Stimulated activated CD4-positive, alpha-beta T cell treated with anti-CD3 and anti-CD28 coated beads, Interleukin-1b, Interleukin-23, amount 100 ng/mL, for 4 hours (primary cell): ENCODE data around the gene SEPTIN8.
"Not testable (repeated sequence)": the region's sequence is repeated elsewhere in the genome, so short reads cannot be mapped to it uniquely, and the experiment has no call there.

Source experiments
- DNase-seq, 2 donors: peaks; one replicate each; pipeline ENCODE4 v3.0.0-alpha.2; 2020; ENCODE audit warnings: low read depth in 2 of 2

Gene SEPTIN8

DNA sequence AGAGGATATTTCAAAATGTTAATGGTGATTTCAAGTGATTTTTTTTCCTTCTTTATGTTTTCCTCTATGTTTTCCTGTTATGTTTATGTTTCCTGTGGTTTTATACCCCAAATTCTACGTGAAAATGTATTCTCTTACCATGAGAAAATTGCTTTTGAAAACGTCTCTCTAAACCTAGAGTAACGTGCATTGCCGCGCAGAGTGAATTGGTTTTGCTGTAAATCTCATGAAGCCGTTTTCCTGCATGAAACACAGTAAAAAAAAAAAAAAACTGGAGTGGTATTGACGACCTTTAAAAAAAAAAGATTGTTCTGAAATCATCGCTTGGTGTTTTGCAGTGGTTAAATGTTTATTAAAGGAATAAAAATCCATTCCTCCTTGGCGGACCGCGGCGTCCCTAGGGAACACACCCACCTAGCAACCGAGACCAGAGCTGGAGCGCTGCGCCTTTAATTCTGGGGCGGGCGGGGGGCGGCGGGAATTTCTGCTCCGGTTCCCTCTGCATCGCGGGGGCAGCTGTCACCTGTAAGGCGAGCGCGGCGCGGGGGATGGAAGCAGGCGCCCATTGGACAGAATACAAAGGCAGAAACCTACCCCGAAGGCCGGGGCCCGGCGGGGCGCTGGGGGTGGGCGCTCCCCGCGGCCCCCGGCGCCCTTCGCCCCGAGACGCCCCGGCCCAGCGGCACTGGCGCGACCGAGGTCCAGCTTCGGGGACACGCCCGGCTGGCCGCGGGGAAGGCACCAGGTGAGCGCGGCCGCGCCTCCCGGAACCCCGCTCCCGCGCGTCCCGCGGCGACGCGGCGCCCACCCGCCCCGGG, 36.0 kb upstream of the SEPTIN8 start, which contains the start of gene SOWAHA:
Gene SOWAHA (plus strand): TSS at position 522 of the 818 bp plus-strand sequence. CDS start 320 bp downstream, outside the sequence.
- peak in 1 of 2 donors; percentile 25 for DNase-seq

DNA sequence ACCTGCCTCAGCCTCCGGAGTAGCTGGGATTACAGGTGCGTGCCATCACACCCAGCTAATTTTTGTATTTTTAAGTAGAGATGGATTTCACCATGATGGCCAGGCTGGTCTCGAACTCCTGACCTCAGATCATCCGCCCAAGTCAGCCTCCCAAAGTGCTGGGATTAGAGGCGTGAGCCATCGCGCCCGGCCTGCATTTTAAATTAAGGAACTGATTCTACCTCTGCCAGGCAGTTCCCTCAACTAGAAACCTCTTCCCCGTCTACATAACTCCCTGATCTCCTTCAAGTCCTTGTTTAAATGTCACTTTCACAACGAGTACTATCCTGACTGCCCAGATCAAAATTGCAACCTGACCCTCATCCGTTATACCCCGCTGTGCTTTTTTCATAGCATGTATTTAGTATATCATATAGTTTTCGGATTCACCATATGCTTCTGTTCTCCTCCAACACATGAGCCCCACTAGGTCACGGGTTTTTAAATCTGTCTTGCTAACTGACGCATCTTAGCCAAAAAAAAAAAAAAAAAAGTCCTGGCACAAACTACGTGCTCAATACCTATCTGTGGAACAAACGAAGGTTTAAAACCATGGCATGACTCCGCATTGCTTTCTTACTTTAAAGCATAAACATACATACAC, 35.2 kb upstream of the SEPTIN8 start:
- no peak for DNase-seq

DNA sequence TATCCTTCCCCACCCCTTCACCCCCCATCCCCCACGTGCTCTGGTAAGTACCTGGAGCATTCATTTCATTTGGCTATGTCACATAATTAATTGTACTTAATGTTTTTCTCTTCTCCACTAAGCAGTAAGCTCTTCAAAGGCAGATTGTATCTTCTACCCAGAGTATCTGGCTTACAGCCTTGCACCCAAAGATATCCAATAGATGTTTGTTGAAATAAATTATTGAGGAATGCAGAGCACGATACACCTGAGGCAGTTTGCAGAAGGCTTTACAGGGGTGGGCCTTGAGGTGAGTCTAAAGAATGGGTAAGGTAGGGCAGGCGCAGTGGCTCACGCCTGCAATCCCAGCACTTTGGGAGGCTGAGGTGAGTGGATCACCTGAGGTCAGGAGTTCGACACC, 33.6 kb upstream of the SEPTIN8 start:
- DNase-seq: no peak

DNA sequence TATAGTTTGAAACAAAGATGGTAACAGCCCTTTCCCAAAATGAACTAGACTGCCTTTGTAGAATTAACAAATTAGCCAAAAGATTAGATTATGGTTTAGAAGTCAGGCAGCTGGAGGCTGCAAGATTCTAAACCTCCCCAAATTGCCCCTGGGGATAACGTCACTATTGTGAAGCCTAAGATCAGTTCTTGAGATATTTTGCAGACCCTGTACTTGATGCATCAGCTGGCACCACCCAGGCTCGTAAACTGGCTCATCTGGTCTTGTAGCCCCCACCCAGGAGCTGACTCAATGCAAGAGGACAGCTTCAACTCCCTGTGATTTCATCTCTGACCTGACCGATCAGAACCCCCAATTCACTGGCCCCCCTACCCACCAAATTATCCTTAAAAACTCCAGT, 31.8 kb upstream of the SEPTIN8 start:
- no peak for DNase-seq

DNA sequence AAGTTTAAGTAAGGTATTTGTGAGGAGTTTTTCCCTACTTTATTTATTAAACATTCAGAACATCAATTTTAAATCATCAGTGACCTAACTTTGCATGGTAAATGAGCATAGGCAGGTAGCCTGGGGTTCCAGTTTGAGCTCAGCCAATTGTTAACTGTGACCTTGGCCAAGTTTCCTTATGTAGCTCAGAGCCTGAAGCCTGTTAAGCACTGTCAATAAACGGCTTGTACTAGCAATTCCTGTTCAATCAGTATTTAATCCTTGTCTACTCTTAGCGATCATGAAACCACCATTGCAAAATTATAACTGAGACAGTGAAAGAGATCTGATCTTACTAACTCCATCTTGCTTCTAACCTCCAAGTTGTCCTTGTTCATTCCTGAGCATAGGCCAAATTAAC, 31.4 kb upstream of the SEPTIN8 start:
- no peak for DNase-seq

DNA sequence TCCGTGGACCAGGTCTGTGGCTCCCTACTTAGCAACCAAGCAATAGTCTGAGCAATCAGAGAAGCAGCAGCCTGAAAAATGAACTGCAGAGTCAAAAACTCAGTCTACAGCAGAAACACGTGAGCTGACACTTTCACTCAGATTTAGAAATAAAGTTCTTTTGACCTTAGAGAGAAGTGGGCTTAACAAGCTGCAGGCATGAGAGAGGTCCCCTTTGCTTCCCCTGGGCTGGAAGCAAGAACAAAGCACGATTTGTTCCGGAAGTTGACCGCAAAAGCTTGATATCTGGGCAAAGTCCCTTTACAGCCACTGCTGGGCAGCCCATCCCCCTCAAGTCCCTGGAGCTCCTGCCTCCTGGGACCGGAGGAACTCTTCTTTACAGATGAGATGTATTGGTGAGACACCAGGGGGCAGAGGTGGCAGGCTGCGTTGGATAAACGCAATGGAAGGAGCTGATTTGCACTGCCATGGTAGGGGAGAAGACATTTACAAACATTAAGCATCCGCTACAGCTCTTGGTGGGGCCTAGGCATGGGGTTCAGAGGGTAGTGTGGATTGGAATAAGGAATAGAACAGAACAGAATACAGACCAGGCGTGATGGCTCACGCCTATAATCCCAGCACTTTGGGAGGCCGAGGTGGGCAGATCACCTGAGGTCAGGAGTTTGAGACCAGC, 30.3 kb upstream of the SEPTIN8 start:
- DNase-seq: no peak

DNA sequence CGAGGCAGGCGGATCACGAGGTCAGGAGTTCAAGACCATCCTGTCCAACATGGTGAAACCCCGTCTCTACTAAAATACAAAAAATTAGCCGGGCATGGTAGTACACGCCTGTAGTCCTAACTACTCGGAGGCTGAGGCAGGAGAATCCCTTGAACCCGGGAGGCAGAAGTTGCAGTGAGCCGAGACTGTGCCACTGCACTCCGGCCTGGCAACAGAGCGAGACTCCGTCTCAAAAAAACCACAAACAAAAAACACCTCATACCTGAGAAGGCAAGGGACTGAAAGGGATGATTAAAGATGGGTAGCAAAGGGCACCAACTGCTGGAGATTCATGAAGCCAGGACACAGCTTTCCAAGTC, 29.7 kb upstream of the SEPTIN8 start:
- DNase-seq: not testable (repeated sequence)

DNA sequence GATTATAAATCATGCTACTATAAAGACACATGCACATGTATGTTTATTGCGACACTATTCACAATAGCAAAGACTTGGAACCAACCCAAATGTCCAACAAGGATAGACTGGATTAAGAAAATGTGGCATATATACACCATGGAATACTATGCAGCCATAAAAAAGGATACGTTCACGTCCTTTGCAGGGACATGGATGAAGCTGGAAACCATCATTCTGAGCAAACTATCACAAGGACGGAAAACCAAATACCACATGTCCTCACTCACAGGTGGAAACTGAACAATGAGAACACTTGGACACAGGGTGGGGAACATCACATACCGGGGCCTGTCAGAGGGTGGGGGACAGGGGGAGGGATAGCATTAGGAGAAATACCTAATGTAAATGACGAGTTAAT, 28.8 kb upstream of the SEPTIN8 start:
- DNase-seq: not testable (repeated sequence)

DNA sequence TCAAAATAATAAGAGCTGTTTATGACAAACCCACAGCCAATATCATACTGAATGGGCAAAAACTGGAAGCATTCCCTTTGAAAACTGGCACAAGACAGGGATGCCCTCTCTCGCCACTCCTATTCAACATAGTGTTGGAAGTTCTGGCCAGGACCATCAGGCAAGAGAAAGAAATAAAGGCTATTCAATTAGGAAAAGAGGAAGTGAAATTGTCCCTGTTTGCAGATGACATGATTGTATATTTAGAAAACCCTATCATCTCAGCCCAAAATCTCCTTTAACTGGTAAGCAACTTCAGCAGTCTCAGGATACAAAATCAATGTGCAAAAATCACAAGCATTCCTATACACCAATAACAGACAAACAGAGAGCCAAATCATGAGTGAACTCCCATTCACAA, 27.2 kb upstream of the SEPTIN8 start:
- DNase-seq: not testable (repeated sequence)

DNA sequence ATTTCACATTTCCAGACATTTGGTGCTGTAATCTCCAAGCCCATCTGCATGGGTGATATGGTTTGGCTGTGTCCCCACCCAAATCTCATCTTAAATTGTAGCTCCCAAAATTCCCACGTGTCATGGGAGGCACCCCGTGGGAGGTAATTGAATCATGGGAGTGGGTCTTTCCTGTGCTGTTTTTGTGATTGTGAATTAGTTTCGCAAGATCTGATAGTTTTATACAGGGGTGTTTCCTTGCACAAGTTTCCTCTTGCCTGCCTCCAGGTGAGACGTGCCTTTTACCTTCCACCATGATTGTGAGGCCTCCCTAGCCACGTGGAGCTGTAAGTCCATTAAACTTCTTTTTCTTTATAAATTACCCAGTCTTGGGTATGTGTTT, 25.6 kb upstream of the SEPTIN8 start:
- DNase-seq: not testable (repeated sequence)

DNA sequence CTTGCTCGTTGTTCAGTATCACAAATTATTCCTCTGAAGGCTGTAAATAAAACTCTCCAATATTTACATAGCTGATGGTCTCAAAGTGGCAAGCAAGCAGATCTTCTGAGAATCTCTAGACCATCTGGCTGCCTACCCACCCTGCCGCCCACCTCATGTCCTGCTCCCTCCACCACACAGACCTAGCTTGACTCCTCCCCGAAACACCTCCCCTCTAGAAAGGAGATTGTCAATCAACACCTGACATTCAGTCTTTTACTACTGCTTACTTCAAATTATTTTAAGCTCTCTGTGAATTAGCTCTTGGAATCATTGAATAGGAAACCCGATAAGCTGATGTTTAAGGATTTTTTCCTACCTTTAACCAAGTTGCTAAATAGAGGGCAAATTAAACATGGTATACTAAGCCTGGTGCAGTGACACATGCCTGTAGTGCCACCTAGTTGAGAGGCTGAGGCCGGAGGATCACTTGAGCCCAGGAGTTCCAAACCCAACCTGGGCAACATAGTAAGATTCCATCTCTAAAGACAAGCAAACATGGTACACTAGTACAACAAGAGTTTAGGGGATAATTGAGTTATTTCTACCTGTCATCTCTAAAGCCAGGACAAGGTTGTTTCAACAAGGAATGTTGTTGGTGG, 25.1 kb upstream of the SEPTIN8 start:
- DNase-seq: no peak

DNA sequence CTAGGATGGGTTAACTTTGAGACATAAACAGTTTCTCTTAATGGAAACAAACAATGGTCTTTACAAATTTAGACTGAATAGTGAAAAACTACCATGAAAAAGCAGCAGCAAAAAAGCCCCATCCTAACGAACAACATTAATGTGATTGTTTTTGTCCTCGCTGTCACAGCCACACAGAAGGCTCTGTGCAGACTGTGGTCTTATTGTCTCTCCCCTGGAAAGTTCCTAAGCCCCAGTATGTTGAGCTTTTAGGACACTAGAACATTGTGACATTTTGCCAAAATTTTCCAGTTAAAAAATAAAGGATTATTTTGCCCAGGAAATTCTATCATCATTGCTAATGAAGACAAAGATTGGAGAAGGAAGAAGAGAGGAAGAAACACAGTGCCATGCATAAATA, 23.5 kb upstream of the SEPTIN8 start:
- DNase-seq: no peak

DNA sequence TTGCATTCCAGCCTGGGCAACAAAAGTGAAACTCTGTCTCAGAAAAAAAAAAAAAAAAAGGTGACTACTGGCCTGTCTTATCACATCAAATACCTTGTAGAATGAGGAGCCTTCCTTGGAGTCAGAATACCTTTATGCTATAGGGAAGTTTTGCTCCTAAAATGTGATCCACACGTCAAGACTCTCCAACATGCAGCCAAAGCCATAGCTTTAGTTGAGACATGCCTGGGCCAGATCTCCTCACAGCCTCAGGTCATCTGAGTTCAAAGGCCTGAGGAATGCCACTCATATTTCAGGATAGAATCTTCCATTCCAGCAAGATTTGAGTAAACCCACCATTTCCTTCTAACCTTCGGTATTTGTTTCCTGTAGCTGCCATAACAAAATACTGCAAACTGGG, 22.4 kb upstream of the SEPTIN8 start:
- DNase-seq: no peak

DNA sequence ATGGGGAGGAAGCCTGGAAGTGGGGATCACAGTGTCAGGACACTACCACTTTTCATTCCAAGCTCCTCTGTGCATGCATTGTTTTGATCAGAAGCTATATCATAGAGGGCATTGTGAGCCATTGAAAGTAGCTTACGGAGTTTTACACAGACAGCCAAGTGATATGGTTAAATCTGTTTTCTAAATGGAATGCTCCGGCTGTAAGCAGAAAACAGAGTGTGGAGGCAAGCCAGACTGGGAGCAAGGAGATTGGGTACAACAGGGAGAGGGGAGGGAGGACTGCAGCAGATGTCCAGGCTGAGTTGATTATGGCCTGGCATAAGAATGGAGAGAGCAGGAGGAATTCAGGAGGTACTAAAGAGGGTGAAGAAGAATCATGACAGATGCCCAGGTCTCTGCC, 20.6 kb upstream of the SEPTIN8 start:
- DNase-seq: no peak

DNA sequence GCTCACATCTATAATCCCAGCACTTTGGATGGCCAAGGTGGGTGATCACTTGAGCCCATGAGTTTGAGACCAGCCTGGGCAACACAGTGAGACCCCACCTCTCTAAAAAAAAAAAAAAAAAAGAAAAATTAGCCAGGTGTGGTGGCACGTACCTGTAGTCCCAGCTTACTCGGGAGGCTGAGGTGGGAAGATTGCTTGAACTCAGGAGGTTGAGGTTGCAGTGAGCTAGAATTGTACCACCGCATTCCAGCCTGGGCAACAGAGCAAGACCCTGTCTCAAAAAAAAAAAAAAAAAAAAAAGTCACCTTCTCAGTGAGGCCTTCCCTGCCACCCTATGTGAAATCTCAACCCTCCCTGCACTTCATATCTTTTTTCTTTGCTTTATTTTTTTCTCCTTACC, 14.0 kb upstream of the SEPTIN8 start:
- DNase-seq: no peak

DNA sequence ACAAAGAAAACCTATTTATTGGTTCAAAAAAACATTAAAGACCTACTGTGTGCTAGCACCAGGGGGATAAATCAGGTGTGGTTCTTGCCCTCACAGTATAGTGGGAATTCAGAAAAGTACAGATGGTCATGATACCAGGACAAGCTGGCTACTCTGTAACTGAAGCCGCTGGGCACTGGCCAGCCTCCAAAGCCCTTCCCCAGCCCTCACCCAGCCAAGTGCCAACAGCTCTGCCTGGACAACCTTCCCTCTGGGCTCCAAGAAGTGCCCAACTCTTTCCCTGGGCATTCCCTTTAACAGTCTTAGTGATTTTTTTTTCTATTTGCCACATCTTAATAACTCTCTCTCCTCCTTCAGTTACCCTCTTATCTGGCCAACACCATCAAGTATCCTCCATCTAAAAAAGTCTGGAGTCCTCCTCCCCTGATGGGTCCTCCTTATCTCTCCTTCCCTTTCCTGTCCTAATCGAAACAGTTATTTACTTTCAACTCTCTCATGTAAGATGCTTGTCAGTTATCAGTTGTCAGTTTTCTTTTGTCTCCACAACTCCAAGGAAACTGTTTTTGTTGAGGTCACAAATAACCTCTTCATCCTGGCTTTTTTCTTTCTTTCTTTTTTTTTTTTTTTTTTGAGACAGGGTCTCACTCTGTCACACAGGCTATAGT, 13.3 kb upstream of the SEPTIN8 start:
- DNase-seq: no peak

DNA sequence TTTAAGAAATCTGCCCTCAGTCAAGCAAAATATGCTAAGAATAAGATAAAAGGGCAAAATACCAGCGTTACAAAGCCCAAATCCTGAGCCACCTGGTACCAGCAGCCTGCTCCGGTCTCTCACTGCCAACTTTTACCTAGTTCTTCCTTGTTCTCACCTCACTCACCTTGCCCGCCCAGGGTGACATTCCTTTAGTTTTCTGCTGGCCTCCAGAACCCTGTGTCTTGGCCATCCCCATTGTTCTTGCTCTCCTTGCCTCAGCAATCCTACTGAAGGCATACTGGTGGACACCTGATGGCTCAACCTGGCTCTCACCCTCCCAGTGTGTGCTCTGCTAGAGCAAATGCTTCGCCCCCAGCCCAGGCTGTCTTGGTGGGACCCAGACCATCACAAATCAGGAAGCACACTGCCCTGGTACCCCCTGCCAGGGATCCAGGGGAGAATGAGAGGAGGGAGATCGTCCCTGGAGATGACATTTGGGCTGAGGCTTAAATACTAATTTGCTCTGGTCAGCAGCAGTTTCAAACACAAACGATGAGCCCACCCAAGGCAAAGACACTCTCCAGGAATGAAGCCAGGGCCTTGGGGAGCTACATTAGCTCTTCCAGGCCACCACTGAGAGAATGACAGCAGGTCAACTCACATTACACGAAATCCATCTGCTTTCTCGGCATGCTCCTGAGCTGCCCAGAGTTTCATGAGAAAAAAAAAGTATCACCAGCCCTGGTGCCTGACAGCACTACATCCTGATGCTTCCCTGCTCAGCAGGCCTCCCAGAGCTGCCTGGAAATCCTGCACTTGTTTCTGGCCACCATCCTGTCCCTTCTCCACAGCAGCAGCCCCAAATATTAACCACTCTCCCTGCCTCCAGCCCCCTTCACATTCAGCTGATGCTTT, 12.2 kb upstream of the SEPTIN8 start:
- no peak for DNase-seq

DNA sequence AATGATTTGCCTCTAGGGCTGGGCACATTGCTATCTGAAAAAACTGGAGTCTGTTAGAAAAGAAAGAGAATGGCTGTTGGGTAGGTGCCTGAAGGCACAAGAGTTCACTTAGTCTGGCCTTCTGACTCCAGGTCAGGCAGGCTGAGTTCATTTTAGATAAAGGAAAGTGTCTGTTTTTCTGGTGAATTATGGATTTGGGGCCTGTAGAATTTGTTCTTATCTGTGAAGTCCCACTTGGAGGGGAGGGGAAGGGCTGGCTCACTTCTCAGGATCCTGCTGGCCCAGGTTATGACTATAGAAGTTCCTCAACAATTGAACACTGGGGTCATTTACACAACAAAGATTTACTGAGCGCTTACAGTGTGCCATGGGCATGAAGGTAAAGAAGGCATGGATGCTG, 11.5 kb upstream of the SEPTIN8 start:
- DNase-seq: no peak

DNA sequence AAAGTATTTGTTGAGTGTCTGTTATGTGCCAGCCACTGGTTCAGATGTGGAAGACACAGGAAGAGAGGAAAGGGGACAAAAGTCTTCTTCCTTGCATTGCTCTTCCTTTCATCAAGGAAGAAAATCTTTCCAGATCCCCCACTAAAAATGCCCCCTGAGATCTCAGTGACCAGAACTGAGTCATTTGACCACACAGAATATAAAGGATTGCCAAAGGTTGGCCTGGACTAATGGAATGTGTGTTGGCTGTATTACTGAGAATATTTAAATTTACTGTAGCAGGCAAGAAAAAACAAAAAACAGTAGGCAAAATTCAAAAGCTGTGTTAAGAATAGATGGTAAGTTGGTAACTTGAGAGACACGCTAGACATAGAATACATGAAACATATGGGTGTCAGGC, 10.0 kb upstream of the SEPTIN8 start:
- no peak for DNase-seq

DNA sequence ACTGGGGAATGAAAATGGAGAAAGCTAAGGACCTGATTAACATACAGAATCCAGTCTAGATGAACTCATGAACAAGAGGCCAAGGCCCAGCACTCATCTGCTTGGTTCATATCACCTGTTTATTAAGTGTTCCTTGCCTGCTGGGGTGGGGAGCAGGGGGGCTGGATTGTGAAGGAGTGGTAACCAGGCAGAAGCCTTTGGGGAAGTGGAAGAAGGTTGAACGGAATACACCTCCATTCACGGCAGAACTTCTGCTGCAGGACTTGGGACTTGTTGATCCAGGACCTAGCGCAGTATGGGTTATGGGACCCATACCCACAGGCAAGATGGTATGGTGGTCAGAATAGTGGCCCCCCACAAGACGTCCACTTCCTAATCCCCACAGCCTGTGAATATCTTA, 8.8 kb upstream of the SEPTIN8 start:
- no peak for DNase-seq

DNA sequence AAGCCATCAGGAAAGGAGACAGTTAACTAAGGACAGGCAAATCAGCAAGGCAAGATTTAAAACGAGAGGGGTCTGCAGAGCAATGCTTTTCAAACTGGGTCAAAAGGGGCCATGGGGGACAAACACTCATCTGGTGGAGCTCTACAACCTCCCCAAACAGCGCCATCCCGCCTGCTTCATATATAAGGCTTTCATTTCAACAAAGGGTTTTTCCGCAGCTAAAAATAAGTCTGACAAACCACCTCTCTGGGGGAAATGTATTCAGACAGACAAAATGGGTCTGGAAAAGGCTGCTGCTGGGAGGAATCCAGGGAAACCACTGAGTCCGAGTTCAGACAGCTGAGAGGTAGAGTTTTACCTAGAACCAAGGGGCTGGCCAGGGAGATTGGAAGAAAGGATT, 8.3 kb upstream of the SEPTIN8 start:
- DNase-seq: no peak
